ENCODE results near the gene NUDC. TPM values are rescaled to one million over a fixed set of nuclear protein-coding genes. Genes with fewer than 3 reads are reported as not detected.

NUDC gene
- total RNA-seq, 1 donor from 2014 or later, result 49.6 TPM

- H3K4me1 ChIP-seq, result peaks cover 4% of the 10 kb centered on the region
- ATAC-seq (peak; percentile 92), DNase-seq (peak; percentile 91)
- H3K27me3 ChIP-seq, result no peaks in the 10 kb centered on the region
- peak within 1 kb of the TSS; percentile 40 for H3K4me3 ChIP-seq
- no peak for TF ChIP-seq CTCF (IDR thresholded peaks at IDR 0.05)
- H3K36me3 ChIP-seq, result no peaks in the 10 kb centered on the region
- H3K27ac ChIP-seq, result peak within 1 kb of the TSS; percentile 89
- H3K9me3 ChIP-seq, result no peaks in the 10 kb centered on the region
- intact Hi-C loops (cut with DNase I), result no loop called here
Observed at GRCh38 chr1:26913754-26914619, 7.6 kb upstream of the NUDC start, which contains the start of gene NR0B2. TSS of gene NR0B2 (minus strand) at chr1:26913975. CDS start at chr1:26913940, 35 bp downstream.

- no peak for ATAC-seq
Observed at GRCh38 chr1:26915204-26915842, 6.2 kb upstream of the NUDC start.

GRCh38 chr1:26921126-26921539, 410 bp upstream of the NUDC start:
- ATAC-seq (peak; percentile 6), DNase-seq (no peak)
- H3K9me3 ChIP-seq, result no peaks in the 10 kb centered on the region
- H3K27me3 ChIP-seq, result no peaks in the 10 kb centered on the region
- peak overlapping the region; percentile 100 for H3K4me3 ChIP-seq
- peaks cover 10% of the 10 kb centered on the region for H3K4me1 ChIP-seq
- H3K36me3 ChIP-seq, result peaks cover 26% of the 10 kb centered on the region
- intact Hi-C loops (cut with DNase I), result no loop called here
- peak overlapping the region; percentile 78 for H3K27ac ChIP-seq
- no peak for TF ChIP-seq CTCF (IDR thresholded peaks at IDR 0.05)

More at GRCh38 chr1:26915204-26915842, 6.2 kb upstream of the NUDC start:
- intact Hi-C loops (cut with DNase I), result no loop called here
- no peak for TF ChIP-seq CTCF (IDR thresholded peaks at IDR 0.05)
- peak; percentile 70 for DNase-seq
- H3K27ac ChIP-seq, result peak overlapping the region; percentile 61
- H3K4me1 ChIP-seq, result peaks cover 4% of the 10 kb centered on the region
- H3K9me3 ChIP-seq, result no peaks in the 10 kb centered on the region
- H3K4me3 ChIP-seq, result no peak overlapping the region
- H3K36me3 ChIP-seq, result no peaks in the 10 kb centered on the region
- no peaks in the 10 kb centered on the region for H3K27me3 ChIP-seq

- Histone ChIP-seq H3K4me1 (peaks cover 10% of the 10 kb centered on the region), H3K4me3 (peak overlapping the region; percentile 100), H3K27ac (peak overlapping the region; percentile 89), H3K36me3 (peaks cover 36% of the 10 kb centered on the region), H3K9me3 (no peaks in the 10 kb centered on the region), H3K27me3 (no peaks in the 10 kb centered on the region)
- ATAC-seq (no peak), DNase-seq (no peak)
- no peak for TF ChIP-seq CTCF (IDR thresholded peaks at IDR 0.05)
- intact Hi-C loops (cut with DNase I), result no loop called here
Observed at GRCh38 chr1:26922431-26922729, 837 bp downstream of the NUDC start.

GRCh38 chr1:26922901-26923300, 1.4 kb downstream of the NUDC start:
- intact Hi-C loops (cut with DNase I), result no loop called here
- DNase-seq, result no peak
- no peak for TF ChIP-seq CTCF (IDR thresholded peaks at IDR 0.05)
- Histone ChIP-seq H3K4me3 (peak overlapping the region; percentile 100), H3K27ac (no peak overlapping the region), H3K27me3 (no peaks in the 10 kb centered on the region), H3K36me3 (peaks cover 42% of the 10 kb centered on the region), H3K4me1 (peaks cover 10% of the 10 kb centered on the region), H3K9me3 (no peaks in the 10 kb centered on the region)
- no peak for ATAC-seq
